Uterus (tissue), 2 donors: Measurements from ENCODE around the gene ZDHHC14.

ENCODE experiments used
- CTCF ChIP-seq, 4 experiments: fragments of 200-600 bp in 2 of 4; fragments of 450-650 bp in 2 of 4; sonication (generic) in 2 of 4; IDR thresholded peaks; one replicate each; pipeline ENCODE4 v1.5.1; 2016 to 2019; ENCODE audit warnings: antibody characterized with exemption in 4 of 4, mild to moderate bottlenecking in 2 of 4, moderate library complexity in 1 of 4
- POLR2A ChIP-seq, 2 donors: fragments of 450-650 bp; IDR thresholded peaks; one replicate each; pipeline ENCODE4 v1.6.1; 2016; ENCODE audit warnings: antibody characterized with exemption in 2 of 2, mild to moderate bottlenecking in 1 of 2, moderate library complexity in 1 of 2

- TF ChIP-seq CTCF (IDR thresholded peaks at IDR 0.05): no peak
- no peak for TF ChIP-seq POLR2A (IDR thresholded peaks at IDR 0.05)
Observed at GRCh38 chr6:157571269-157571668, 190.3 kb downstream of the ZDHHC14 start.
